SK-MEL-5 (cell line): ENCODE measurements around the gene RBM4B. TPM values are rescaled to one million over a fixed set of nuclear protein-coding genes. Genes with fewer than 3 reads are reported as not detected.

ENCODE experiments used
- DNase-seq: peaks from one replicate; pipeline ENCODE4 v3.0.0-alpha.2; 2016; ENCODE audit warnings: low read depth, low spot score
- in situ Hi-C: cut with HindIII; loops from 2 replicates; pipeline ENCODE4 v1.10.0; 2016; ENCODE audit warnings: low sequenced_read_pairs, high pct_unique_total_duplicates, low pct_unique_long_range_greater_than_20kb
- total RNA-seq: library from RNA; depleted of rRNA; stranded (reverse); fragments of >200 nt; shearing (Covaris generic); gene quantifications from 2 replicates; pipeline ENCODE4 v1.2.3, GENCODE V29; 2014

Gene RBM4B
- total RNA-seq, 1 experiment from 2014 or later: 11.0 TPM

DNA sequence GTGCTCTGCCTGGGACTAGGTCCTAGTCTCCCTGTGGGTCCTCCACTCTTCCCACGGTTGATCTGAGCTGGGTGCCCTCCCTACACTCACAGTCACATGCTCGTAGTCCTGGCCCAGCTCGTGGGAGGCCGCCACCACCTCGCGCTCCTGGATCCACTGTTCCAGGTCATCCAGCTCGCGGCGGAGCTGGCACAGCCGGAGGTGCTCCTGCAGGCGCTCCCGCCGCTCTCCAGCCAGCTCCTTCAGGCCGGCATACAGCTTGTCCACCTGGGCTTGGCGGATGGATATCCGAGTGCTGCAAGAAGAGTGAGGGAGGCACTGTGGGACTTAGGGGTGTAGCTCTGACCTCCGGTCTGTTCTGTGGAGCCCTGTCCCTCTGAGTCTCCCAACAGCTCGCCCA is 14.8 kb upstream of the RBM4B start:
- DNase-seq: no peak
- in situ Hi-C loops: no loop called here

DNA sequence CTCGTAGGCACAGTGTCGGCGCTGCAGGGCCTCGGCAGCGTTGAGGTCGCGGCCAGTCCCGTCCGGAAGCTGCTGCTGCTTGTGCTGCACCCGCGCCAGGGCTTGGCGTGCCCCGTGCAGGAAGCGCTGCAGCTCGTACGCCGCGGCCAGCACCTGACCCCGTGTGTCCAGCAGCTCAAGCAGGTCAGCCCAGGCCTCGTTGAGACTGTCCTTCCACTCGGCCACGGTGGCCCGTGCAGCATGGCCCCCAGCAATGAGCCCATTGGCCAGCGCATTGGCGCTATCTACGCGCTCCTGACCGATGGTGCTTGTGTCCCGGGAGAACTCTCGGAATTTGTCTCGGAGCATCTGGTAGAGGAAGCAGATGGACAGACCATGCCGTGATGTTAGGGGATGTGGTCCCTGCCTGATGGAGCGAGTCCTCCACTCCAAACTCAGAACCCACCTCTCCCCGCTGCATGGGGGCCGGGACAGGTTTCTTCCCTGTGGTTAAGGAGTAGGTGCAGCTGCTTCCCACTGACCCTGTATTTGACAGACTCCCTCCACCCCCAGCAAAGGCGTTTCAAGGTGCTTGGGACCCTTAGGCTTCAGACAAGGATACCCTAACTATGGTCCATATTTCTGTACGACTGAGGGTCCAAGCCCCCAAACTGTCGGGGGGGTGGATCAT is 13.8 kb upstream of the RBM4B start:
- in situ Hi-C loops: no loop called here

GRCh38 chr11:66689661-66690590 is 12.2 kb upstream of the RBM4B start:
- no peak for DNase-seq
- in situ Hi-C loops: no loop called here

More for the DNA sequence above, 13.8 kb upstream of the RBM4B start:
- no peak for DNase-seq

DNA sequence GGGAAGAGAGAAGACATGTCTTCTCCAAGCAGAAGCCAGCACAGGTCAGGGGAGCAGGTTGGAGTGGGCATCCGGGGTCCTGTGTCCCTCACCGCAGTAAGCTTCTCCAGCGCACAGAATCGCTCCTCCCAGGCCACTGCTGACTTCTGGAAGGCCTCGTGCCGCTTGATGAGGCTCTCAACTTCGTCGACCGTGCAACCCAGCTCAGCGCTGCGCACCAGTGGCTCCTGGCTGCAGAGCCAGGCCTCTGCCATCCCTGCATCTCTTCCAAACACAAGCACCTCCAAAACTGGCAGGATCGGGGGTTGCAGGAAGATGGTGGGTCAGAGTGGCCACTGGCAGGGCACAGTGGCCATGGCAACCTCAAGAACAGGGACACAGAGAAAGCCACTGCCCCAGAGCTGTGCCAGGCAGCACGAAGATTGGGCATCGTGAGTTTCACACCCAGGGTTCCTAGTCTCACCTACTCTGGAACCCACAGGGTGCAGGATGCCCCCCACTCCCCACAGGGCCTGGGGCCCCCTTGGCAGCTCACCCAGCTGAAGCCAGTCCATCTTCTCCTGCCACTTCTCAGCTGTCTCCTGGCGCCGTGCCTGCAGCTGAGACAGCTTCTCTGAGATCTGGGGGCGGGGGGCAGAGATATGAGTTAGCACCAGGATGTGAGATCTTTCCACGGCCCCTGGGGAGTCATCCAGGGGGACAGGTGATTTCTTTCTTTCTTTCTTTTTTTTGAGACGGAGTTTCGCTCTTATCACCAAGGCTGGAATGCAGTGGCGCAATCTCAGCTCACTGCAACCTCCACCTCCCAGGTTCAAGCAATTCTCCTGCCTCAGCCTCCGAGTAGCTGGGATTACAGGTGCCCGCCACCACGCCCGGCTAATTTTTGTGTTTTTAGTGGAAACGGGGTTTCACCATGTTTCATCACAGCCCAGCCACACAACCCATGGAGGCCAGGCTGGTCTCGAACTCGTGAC is 11.2 kb upstream of the RBM4B start:
- in situ Hi-C loops: no loop called here
- DNase-seq: no peak

- in situ Hi-C loops: no loop called here
- no peak for DNase-seq
Measured at GRCh38 chr11:66687831-66688281, 10.2 kb upstream of the RBM4B start.

DNA sequence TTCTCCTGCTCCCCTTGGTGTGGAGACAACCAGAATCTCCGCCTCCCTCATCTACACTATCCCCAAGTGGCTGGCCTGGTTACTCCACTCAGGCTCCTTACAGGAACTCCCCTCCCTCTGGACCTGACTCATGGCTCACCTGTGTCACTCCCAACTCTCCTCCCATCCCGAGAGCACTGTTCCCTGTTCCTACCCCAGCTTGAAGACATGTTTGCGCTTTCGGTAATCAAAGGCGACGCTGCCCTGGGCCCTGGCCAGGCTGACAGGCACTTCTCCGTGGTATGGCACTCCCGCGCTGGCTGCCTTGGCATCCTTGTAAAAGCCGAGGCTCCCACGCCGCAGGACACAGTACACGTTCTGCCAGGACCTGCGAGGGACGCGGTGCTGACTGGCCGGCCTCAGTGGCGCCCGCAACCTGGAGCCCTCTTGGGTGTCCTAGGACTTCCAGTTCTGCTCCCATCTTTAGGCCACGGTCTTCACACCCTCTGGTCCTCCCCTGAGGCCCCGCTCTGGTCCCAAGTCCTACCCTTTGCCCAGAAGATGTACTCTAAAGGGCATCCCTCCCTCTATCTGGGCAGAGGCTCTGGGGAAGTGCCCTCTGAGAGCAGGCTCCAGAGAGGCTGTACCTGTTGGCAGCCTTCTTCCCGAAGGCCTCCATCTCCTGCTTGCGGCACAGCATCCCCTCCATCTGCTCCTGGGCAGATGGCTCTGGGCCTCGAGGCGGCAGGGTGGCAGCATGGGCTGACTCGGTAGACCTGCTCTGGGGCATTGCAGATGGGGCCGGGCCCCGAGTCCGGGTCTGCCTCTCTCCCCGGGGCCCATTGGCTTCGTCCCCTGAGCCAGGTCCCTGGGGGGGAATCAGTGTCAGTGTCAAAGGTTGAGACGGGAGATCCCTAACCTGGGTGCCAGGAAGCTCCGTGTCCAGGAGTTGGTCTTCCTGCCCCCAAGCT is 9.4 kb upstream of the RBM4B start:
- in situ Hi-C loops: no loop called here

DNA sequence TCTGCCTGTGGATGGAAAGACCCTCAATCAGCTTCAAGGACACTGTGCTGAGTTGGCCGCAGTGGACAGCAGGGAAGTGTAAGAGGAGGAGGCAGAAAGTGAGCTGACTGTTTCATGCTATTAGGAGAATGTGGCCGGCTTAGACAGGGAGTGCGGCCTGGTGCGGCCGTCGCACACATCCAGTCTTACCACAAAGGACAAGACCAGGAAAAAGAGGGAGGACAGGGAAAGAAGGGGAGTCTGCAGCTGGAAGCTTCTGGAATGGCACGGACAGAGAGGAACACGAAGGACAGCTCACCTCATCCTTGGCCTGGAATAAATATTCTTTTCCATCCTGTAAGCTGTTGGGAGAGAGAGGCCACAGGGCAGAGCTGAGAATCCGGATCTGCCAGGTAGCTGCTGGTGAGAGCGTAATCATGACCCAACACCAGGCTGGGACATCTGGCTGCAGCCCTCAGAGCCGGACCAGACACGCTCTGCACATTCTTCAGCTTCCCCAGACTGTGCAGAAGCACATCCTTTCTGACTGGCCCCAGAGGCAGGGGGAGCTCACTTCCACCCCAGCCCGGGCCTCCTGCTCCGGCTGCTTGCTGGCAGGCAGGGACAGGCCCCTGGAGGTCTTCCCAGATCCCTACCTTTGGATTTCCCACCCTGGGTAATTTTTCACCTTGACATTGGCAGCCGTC is 8.6 kb upstream of the RBM4B start:
- no peak for DNase-seq
- in situ Hi-C loops: no loop called here

More for the DNA sequence above, 9.4 kb upstream of the RBM4B start:
- DNase-seq: no peak

DNA sequence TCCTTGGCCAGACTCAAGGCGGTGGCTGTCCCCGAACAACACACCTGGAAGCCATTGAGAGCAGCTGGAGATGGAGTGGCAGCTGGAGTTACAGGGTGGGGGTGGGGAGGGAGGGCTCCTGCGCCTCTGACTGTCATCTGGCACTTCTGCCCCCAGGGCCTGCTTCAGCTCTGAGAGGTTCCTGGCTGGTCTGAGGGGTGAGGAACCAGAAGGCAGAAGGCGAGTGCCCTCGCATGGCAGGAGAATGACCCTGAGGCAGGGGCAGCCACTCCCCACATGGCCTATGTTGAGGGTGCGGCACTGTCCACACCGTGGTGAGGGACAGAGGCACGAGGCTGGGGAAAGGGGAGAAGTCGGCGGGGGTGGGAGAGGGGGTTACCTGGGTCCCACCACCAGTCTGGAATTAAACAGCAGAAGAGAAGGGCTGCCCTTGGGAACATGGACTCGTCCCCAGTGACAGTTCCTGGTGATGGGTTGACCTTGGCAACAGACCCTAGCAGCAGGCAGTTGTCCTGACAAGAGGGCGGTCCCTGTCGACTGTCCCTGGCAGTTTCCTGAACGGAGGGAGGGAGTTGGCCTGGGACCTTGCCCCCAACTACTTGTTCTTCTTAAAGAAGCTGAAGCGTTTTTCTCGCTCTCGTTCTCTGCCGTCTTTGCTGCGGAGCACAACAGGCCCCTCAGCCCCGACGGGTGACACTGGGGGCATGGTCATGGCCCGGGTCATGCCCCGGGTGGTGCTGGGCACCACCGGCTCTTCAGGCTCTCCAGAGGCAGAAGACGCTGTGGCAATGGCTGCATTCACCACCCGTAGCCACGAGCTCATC is 7.8 kb upstream of the RBM4B start:
- no peak for DNase-seq
- in situ Hi-C loops: no loop called here

DNA sequence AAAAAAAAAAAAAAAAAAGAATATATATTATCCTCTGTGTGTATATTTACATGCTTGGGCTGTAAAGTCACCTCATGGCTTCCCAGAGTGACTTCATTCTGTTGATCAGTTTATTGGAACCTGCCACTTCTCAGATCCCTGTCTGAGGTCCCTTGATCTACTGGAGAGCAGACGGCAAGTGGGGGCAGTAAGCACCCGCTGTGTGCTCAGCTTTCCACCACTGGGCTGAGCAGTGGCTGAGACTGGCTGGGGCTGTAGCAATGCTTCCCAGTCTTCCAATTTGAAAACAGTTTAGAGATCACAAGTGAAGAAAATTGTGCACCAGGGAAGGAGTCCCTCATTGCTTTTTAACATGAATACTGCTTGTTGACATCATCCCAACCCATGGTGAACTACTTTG is 6.9 kb upstream of the RBM4B start:
- no peak for DNase-seq
- in situ Hi-C loops: no loop called here

- no peak for DNase-seq
- in situ Hi-C loops: no loop called here
Measured at GRCh38 chr11:66683877-66684276, 6.2 kb upstream of the RBM4B start.

- DNase-seq: no peak
- in situ Hi-C loops: no loop called here
Measured at GRCh38 chr11:66680966-66681645, 3.4 kb upstream of the RBM4B start.

DNA sequence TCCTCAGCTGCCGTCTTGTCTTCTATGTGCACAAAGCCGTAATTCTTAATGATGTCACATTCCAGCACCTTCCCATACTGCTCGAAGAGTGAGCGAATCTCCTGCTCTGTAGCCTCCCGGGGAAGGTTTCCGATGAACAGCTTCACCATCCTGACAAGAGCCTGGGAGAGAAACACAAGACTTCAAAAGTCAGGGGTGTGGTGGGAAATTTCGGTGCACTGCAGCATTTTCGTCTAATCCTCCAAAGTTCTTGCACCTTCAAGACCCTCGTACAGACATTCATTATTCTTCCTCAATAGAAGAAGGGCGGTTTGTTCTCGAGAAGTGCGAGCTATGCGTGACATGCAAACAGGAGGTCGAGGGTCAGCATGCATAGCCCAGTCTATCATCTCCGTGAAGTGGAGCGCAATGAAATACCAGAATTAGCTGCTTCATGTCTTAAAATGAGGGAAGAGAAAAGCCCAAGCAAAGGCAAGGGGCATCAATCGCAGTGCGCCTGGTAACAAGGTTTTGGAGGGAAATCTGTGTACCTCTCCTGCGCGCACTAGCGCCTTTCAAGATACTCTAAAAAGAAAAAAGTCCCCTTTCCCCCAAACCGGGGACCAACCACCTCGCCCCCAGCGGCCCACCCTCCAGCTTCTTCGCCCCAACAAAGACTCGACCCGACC is 622 bp downstream of the RBM4B start:
- DNase-seq: no peak
- in situ Hi-C loops: no loop called here

- in situ Hi-C loops: no loop called here
- DNase-seq: no peak
Measured at GRCh38 chr11:66676282-66676919, 1.3 kb downstream of the RBM4B start.

DNA sequence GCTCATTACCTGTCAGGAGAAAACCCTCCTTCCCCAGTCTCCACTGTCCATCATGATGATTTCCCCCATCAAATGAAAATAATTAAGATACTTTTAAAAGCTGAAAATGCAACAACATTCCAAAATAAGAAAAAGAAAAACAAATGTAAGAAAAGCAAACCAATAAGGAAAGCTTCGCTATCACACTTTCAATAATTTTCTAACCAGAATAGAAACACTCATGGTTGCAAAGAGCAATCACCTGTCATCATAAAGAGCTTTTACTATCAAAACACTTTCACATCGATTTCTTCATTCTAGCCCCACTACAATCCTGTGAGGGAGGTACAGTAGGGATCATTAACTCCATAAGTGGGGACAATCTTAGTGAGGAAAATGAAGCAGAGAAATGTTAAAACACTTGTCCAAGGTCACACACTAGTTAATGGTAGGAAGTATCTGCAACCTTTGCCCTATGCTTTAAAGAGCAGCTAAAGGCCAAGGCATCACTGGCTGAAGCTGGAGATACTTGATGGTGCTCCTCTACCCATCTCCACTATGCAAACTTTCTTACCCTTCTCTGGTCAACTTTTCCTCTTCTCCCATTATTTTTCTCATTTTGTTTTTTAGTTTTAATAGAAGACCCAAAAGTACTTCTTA is 2.6 kb downstream of the RBM4B start:
- in situ Hi-C loops: no loop called here
- DNase-seq: no peak
